CD4-positive, alpha-beta T cell treated with Interleukin-4 for 4 hours (primary cell): ENCODE data around the gene HAL.

Experiments used
- DNase-seq: peaks from one replicate; pipeline ENCODE4 v3.0.0-alpha.2; 2020

The HAL gene

GRCh38 chr12:95996034-95996658, at the start of gene HAL:
Gene HAL, minus strand, starts transcription at chr12:95996344. Its CDS starts 434 bp downstream, at chr12:95995910.
- DNase-seq = no peak

GRCh38 chr12:96045566-96045965, 49.4 kb upstream of the HAL start:
- peak; percentile 53 for DNase-seq

- no peak for DNase-seq
Observed at GRCh38 chr12:96044943-96045290, 48.8 kb upstream of the HAL start.

GRCh38 chr12:96044017-96044942, 48.1 kb upstream of the HAL start:
- no peak for DNase-seq

GRCh38 chr12:96041181-96041580, 45.0 kb upstream of the HAL start:
- no peak for DNase-seq

GRCh38 chr12:96040305-96041133, 44.4 kb upstream of the HAL start:
- no peak for DNase-seq

- no peak for DNase-seq
Observed at GRCh38 chr12:96039516-96039915, 43.4 kb upstream of the HAL start.

- DNase-seq = no peak
Observed at GRCh38 chr12:96036765-96037455, 40.8 kb upstream of the HAL start.

- peak; percentile 98 for DNase-seq
Observed at GRCh38 chr12:96035283-96036236, 39.4 kb upstream of the HAL start, which contains the start of gene LTA4H. Gene LTA4H, minus strand, starts transcription at chr12:96035587. Its CDS starts 68 bp downstream, at chr12:96035519.

GRCh38 chr12:96034621-96035282, 38.6 kb upstream of the HAL start:
- DNase-seq = no peak

GRCh38 chr12:96033549-96034389, 37.6 kb upstream of the HAL start:
- DNase-seq = no peak

- DNase-seq = no peak
Observed at GRCh38 chr12:96029826-96030225, 33.7 kb upstream of the HAL start.

GRCh38 chr12:96028538-96028937, 32.4 kb upstream of the HAL start:
- DNase-seq = no peak

GRCh38 chr12:96026331-96026730, 30.2 kb upstream of the HAL start:
- no peak for DNase-seq

- DNase-seq = no peak
Observed at GRCh38 chr12:96025518-96025917, 29.4 kb upstream of the HAL start.

GRCh38 chr12:96020314-96021003, 24.3 kb upstream of the HAL start:
- no peak for DNase-seq

- no peak for DNase-seq
Observed at GRCh38 chr12:96015672-96016071, 19.5 kb upstream of the HAL start.

- DNase-seq = no peak
Observed at GRCh38 chr12:96014943-96015599, 18.9 kb upstream of the HAL start.

- DNase-seq = no peak
Observed at GRCh38 chr12:96007729-96008128, 11.6 kb upstream of the HAL start.
